TTC549 (cell line): ENCODE data around the gene CSF2RB.

ENCODE experiments used
- FAIRE-seq: peaks from 2 replicates; lab custom pipeline; 2012; peaks lifted over from hg19 to GRCh38; lab: Jason Lieb, UNC

The CSF2RB gene

DNA sequence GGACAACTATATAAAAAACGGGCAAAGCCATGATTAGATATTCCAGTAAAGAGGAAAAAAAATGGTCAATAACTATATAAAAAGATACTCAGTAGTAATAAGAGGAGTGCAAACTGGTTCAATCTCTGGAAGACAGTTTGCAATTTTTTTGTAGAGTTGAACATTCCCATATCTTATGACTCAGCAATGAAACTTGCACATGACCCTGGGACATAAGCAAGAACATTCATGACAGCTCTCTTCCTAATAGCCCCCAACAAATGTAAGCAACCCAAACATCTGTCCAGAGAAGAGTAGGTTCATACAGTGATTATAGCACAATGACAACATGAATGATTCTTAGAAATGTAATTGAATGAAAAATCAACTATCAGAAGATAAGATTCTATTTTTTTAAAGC is 21.8 kb upstream of the CSF2RB start:
- no peak for FAIRE-seq

DNA sequence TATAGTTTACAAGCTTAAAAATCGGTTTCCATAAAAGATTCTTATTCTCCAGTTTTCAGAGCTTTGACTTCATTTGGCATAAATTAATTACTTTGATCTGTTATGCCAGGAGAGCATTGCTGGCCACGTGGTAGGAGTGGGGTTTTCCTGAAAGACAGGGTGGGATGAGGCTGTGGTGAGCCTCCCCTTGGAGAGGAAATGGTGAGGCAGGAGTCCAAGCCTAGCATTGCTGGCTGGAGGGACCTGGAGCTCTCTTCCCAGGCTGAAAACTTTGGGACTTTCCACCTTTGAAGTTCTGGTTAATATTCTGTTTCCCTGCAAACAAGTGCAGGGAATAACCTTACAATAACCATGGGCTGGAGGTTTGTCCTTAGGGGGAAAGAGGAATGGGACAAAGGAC is 21.1 kb upstream of the CSF2RB start:
- no peak for FAIRE-seq

DNA sequence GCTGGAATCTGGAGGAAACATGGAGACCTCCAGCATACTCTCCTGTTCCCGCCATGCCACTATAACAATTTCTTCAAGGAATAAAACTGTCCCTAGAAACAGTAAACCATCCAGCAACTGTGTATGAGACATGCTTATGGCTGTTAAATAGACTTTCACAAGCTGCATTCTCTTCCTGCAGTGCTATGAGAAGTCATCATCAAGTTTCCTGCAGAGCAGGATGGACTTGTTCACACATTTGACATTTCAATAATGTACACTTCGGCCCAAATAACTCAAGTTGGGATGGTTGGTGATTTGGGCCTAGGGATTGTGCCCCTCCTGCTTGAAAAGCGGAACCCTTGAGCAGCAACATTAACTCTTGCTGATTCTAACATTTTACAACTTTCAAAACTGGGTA is 20.2 kb upstream of the CSF2RB start:
- no peak for FAIRE-seq

DNA sequence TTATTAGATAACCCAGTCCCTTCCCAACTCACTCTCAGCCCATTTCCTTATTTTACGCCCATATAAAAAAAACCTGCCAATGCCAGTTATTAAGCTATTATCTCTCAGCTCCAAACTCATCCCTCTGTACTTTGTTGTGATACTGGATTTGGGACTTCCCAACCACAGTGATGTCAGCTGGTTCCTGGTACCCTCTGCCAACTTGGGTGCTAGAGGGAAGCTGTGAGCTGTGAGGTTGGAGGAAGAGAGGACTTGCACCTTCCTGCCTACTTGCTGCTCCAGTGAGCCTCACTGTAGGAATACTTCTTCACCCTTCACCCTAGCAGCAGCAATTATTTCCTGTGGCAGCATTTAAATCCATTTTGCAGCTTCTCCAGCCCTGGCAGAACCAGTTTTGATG is 19.2 kb upstream of the CSF2RB start:
- FAIRE-seq: no peak

DNA sequence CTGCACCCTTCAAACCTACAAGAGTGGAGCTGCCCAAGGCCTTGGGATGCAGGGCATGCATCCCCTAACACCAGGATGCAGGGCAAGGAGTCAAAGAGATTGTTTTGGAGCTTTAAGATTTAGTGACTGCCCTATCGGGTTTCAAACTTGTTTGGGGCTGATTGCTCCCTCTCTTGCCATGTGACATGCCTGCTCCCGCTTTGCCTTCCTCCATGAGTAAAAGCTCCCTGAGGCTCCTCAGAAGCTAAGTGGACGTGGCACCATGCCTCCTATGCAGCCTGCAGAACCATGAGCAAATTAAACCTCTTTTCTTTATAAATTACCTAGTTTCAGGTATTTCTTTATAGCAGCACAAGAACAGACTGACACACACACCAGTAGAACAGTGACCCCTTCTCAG is 15.8 kb upstream of the CSF2RB start:
- FAIRE-seq: no peak

DNA sequence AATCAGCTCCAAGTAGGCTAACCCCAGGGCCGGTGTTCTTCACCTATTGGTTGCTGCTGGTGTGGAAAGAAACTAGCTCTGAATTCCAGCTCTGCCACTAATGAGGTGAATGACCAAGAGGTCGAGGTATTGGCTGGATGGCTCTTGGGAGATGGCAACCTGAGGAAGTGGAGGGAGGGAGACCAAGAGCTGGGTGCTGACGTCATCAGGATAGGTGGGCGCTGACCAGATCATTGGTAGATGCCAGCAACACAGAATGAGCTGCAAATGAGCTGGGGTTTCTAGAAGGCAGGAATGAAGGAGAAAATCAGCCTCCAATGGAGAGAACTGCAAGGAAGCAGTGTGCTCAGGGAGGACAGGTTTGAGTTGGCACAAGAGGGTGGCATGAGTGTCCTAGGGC is 14.7 kb upstream of the CSF2RB start:
- no peak for FAIRE-seq

DNA sequence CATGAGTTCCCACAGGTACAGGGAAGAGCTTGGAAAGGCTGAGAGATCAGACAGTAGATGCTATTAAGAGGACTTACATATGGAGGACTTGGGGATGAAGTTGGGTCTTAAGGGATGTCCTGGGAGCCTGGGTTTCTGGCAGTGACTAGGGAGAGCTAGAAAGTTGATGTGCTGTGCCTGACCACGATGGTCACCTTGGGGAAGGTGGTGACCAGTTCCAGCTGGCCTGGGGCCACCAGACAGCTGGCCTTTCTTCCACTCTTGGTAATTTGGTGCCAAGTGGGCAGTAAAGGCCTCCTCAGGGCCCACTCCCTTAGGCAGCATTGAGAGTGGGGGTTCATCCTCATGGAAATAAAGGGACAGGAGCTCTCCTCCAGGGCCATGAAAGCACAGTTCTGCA is 13.9 kb upstream of the CSF2RB start:
- no peak for FAIRE-seq

DNA sequence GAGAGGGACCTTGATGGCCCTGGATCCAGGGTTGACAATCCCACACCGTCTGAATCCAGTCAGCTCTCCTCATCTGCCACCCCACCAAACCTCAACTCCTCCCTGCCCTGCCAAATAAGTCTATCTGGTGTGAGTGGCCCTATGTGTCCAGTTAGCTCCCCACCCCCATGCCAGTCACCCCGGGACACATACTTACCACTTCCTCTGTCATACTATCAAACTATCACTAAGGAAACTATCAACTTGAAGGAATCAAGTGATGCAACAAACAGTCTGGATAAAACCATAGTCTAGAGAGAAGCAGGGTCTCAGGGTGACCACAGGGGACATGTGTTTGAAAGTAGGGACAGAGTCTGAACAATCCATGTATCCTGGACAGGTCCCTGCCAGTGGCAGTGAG is 13.2 kb upstream of the CSF2RB start:
- no peak for FAIRE-seq

DNA sequence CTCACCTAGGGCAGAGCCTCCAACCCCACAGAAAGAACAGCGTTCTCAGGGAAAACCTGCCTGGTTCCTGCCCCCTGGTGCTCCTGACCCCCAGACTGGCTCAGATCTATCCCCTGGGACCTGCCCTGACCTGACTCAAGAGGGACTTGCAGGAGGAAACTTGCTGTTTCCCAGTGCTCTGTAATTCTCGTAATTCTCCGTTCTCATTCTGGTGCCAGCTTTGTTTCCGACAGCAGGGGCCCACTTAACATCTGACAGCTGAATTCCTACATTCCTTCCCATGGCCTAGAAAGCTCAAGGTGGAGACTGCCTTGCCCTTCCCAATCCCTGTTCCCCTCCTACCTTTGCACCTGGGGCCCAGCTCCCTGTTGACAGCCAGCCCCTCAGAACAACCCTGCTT is 12.5 kb upstream of the CSF2RB start:
- no peak for FAIRE-seq

DNA sequence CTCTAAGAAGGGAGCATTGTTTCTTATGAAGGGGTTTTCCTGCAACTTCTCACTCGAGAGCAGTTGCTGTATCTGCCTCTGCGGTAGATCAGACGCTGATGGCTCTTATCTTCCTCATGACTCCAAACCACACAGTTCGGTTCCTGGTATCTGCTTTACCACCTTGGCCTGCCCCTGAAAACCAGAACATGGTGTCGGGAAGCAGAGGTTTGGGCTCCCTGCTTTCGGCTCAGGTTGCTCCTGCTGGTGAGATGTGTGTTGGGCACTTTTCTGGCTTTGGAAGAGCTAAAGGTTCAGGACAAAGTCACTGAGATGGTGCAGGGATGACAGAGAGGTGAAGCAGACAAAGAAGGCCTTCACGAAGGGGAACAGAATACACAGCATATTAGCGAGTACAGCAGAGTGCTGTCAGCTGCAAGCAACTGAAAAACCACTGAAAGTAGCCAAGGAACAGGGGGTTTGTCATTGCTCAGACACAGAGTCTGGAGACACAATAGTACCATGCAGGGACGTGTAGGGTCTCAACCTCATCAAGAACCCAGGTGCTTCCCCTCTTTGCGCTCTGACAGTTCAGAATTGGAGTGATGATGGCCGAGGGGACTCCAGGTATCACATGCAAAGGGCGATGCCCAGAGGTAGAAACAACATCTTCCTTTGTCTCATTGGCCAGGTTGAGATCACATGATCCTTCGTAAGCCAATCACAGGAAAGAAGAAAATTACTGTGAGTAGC is 11.9 kb upstream of the CSF2RB start:
- no peak for FAIRE-seq

DNA sequence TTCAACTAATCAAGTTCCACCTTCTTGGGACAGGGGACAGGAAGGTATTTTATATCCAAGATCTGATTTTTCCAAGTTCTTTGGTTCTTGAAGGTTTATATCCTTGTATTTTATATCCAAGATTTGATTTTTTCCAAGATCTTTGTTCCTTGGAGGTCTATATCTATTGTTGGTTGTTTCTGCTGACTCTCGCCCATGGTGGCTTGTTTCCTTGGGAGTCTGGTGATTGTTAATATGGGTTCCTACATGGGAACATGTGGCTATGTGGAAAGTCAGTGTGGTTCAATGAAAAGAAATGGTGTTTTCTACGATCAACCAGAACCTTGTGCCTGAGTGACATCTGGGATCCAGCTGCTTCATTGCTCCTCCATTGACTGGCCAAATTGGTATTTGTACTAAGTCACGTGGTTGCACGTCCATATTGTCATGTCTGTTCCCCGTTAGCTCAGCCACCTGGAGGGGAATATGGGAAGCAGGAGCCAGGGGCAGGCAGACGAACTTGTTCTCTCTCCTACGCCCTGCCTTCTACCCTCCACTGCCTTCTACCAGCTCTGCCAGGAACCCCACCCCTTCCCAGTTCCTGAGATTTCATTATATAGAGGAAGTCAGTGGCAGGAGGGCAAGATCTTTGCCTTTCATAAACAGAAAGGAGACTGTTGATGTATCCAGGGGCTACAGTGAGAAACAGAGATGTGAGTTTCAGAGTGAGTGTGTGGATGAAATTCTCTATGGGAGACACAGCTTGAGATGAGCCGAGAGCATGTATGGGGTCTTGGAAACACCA is 11.1 kb upstream of the CSF2RB start:
- no peak for FAIRE-seq

DNA sequence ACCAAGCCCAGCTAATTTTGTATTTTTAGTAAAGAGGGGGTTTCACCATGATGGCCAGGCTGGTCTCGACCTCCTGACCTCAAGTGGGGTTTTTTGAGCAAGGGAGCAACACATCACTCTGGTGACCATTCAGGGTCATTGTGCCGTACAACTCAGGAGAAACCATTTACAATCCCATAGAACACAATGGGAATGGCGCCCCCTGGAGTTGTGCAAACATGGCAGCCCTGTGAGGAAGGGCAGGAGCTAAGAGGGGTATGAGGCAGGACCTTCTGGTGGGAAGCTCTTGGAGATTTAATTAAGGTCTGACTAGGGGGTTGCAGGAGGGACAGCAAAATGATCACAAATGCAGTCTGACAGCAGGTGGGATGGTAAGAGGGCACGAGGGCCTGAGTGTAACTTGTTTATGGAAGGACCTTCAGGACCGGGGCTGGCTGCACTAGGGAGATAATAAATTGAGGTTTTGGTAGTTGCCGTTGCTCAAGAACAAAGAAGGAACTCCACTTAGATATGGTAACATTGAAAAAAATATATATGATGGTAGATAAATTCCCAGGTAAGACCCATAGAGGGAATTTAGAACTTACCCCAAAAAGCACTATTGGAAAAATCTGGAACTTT is 9.1 kb upstream of the CSF2RB start:
- FAIRE-seq: no peak

DNA sequence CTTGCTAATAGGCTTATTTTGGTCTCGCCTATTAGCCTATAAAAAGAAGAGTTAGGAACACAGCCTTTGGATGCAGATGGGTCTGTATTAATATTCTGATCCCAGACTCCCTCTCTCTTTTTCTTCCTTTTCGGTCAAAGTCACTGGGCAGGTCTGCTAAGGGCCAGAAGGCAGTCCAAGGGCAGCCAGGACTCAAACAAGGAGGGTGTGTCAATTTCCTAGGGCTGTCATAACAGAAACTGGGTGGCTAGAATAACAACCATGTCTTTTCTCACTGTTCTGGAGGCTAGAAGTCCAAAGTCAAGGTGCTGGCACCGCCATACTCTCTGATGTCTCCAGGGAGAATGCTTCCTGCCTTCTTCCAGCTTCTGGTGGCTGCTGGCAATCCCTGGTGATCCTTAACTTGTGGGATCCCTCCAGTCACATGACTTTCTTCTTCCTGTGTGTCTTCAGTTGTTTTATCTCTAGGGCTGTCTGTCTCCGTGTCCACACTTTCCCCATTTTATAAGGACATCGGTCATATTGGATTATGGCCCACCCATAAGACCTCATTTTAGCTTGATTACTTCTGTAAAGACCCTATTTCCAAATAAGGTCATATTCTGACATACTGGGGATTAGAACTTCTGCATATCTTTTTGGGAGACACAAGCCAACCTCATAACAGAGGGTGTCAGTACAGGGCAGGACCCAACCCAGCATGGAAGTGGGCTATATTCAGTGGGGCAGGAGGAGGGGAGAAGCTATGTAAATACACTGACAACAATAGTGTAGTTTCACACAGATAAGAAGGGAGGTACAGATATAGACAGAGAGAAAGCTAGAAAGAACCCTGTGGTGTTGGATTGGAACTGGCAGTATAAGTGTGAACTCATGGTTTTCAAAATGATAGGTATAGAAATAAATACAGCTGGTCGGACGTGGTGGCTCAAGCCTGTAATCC is 5.9 kb upstream of the CSF2RB start:
- FAIRE-seq: no peak

DNA sequence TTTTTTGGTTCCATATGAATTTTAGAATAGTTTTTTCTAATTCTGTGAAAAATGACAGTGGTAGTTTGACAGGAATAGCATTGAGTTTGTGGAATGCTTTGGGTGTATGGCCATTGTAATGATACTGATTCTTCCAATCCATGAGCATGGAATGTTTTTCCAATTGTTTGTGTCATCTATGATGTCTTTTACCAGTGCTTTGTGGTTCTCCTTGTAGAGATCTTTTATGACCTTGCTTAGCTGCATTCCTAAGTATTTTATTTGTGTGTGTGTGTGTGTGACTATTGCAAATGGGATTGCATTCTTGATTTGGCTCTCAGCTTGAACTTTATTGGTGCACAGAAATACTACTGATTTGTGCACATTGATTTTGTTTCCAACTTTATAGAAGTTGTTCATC is 3.0 kb upstream of the CSF2RB start:
- FAIRE-seq: no peak

DNA sequence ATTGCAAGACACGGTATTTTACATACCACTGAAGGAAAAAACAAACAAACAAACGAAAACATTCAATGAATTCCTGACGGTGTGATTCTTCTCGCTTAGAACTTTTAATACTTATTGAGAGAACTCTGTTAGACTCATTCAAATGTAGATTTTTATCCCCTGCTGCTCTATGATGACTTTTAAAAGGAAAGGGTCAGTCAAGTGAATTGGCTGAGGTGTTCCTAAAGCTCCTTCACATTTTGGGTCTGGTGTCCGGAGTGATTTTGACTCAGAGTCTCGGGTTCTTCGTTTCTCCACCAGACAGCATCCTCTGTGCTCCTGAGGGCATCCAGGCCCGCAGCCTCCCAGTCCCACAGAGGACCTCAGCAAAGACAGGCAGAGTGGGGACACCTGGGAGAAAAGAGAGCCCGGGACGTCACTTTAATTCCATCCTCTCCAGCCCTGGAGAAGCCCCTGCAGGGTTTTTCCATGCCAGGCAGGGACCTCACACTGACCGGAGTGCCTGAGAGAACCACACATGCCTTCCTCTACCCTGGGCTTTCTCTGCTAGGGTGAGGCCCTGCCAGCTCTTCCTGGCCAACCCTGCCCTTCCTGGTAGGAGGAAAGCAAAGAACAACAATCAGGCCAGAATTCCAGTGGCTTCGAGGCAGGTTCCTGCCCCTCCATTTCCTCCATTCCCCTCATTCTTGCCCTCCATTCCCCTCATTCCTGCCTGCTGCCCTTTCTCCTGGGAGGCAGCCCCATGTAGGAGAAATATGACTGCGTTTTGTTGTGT is 1.4 kb upstream of the CSF2RB start:
- no peak for FAIRE-seq

DNA sequence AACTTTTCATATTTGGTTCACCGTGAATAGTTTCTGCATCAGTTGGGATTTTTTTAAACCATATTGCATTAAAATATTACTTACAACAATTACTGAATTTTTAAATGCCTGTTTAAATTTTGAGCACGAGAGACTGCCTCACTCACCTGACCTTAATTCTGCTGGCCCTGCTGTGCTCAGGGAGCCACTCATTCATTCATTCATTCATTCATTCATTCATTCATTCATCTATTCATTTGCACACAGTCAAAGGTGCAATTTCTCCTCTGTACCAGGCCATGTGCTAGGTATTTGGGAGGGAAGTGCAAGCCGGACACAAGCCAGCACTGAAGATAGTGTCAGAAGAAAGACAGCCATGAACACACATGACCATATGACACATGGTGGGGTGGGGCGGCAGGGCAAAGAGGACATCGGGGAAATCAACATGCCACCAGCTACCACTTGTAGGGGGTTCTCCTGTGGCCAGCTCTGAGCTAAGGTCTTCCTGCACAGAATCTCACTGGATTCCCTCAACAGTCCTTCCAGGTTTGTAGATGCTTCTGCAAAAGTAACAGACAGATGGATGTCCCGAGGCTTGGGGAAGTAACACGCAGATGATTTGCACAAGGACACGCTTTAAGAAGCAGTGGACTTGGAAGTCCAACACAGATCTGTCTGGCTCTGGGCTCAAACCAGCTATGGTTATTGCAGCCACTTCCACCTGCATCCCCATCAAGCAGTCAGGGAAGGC is 568 bp upstream of the CSF2RB start:
- FAIRE-seq: no peak

DNA sequence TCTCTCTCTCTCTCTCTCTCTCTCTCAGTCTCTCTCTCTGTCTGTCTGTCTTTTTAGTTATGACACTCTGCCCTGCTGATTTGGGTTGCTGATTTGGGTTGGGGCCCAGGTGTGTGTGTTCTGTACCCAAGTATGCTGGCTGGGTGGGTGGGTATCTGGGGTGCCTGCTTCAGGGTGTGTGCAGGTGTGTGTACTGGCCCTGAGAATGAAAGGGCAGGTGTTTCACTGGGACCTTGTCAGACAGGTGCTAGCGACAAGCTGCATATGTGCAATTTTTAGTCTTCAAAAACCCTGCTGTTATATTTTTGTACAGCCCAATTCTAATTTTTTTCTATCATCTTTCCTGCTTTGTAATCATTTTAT is 943 bp downstream of the CSF2RB start:
- no peak for FAIRE-seq

DNA sequence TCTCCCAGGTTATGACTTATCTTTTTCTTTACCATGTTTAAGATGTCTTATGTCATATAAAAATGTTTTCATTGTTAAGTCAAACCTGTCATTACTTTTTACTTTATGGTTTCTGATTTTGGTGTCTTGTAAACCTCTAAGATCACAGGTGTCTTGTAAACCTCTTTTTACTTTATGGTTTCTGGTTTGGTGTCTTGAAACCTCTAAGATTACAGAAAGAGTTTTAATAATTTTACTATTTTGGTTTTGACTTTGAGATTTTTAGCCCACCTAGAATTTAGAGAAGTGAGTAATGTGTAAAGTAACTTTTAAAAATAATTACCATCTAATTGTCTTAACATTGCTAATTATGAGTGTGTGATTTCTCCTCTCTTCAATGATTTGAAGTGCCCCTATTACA is 2.6 kb downstream of the CSF2RB start:
- no peak for FAIRE-seq

DNA sequence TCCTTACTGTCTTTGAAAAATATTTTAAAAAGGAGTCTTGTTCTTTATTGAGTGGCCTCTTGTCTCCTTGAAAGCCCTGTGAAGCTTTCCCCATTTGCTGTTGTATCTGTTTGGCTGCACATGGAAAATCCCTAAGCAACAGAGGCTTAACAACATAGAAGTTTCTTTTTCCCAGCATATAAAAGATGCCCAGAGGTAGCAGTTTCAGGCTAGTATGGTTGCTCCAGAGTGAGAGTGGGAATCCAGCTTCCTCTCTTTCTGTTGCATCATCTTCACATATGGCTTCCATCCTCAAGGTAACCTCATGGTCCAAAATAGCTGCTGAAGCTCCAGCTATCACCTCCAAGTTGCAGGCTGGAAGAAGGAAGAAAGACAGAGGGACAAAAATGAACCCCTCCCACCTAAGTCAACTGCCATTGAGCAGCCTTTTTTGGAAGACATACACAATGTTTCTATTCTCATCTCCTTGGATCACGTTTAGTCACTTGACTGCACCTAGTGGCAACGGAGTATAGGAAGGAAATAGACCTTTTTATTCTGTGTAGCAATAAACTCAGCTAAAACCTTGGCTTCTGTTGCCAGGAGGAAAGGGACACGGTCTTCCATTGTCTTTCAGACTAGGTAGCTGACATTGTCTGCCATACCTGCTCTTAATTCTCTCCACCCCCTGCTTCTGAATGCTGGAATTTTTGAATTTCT is 5.3 kb downstream of the CSF2RB start:
- FAIRE-seq: no peak

DNA sequence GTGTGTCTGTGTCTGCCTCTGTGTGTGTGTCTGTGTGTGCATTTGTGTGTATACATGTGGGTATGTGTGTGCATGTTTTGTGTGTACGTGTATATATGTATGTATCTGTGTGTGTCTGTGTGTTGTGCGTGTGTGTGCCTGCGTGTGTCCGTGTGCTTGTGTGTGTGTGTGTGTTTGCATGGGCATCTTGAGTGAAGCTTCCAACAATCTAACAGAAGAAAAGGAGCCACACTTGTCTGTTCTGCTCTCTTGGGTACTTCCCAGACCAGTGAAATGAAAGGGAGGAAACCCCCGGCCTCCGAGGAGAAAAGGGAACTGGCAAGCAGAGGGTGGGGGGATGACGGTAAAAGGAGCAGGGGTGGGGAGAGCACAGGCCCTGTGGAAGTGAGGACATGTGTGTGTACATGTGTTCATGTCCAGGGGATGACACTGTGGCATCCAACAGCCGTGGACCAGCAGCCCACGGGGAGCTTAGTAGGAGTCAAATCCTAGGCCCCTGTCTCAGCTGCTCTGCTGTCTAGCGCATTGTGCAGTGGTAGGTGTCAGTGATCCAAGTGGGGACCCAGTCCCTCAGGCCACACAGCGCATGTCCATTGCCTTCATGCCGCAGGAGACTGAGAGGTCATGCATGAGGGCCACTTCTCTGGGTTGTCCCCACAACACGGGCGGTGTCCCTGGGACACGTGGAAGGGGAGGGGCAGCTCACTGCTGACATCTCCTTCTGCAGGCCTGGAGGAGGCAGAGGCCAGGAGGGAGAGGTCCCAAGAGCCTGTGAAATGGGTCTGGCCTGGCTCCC is 8.1 kb downstream of the CSF2RB start:
- FAIRE-seq: no peak
